Trophoblast cell (in vitro differentiated cells and primary cell): ENCODE results near the gene BRD3.
A peak's percentile ranks its signal among the peaks of the same experiment; 100 is the strongest.

Experiments
- DNase-seq, 2 donors: peaks; one replicate each; pipeline ENCODE4 v3.0.0-alpha.2; 2016
- H2AFZ ChIP-seq: 2 replicates; pipeline ENCODE4 v1.6.1; 2013; ENCODE audit warnings: low read length, moderate library complexity, mild to moderate bottlenecking; ENCODE audit not compliant: insufficient read depth, poor library complexity
- H2AK5ac ChIP-seq: 2 replicates; pipeline ENCODE4 v1.6.1; 2013; ENCODE audit warnings: mild to moderate bottlenecking, low read length
- H2BK120ac ChIP-seq: 2 replicates; pipeline ENCODE4 v1.6.1; 2013; ENCODE audit warnings: low read length, mild to moderate bottlenecking, moderate library complexity; ENCODE audit not compliant: insufficient read depth, poor library complexity
- H2BK12ac ChIP-seq: 2 replicates; pipeline ENCODE4 v1.6.1; 2013; ENCODE audit warnings: mild to moderate bottlenecking, low read length, moderate library complexity
- H2BK5ac ChIP-seq: 2 replicates; pipeline ENCODE4 v1.6.1; 2013; ENCODE audit warnings: low read length, low read depth, moderate library complexity, mild to moderate bottlenecking; ENCODE audit not compliant: poor library complexity
- H3K14ac ChIP-seq: 2 replicates; pipeline ENCODE4 v1.6.1; 2013; ENCODE audit warnings: mild to moderate bottlenecking, low read length
- H3K18ac ChIP-seq: 2 replicates; pipeline ENCODE4 v1.6.1; 2013; ENCODE audit warnings: mild to moderate bottlenecking, low read length
- H3K23ac ChIP-seq: 2 replicates; pipeline ENCODE4 v1.6.1; 2013; ENCODE audit warnings: low read length
- H3K27ac ChIP-seq: 2 replicates; pipeline ENCODE4 v1.5.1; 2013; ENCODE audit warnings: low read depth, mild to moderate bottlenecking, inconsistent platforms, low read length, moderate library complexity
- H3K27me3 ChIP-seq: 2 replicates; pipeline ENCODE4 v1.6.1; 2013; ENCODE audit warnings: inconsistent platforms, mild to moderate bottlenecking, low read length, moderate library complexity; ENCODE audit not compliant: insufficient read depth
- H3K36me3 ChIP-seq, 2 experiments: 1 replicate in 1 of 2; 2 replicates in 1 of 2; pipeline ENCODE4 v1.6.1; 2013; ENCODE audit warnings: low read length in 2 of 2, mild to moderate bottlenecking in 2 of 2, moderate library complexity in 1 of 2; ENCODE audit not compliant: insufficient read depth in 2 of 2, control insufficient read depth in 1 of 2
- H3K4ac ChIP-seq: 2 replicates; pipeline ENCODE4 v1.6.1; 2013; ENCODE audit warnings: low read depth, mild to moderate bottlenecking, low read length, moderate library complexity
- H3K4me1 ChIP-seq, 2 experiments: 1 replicate in 1 of 2; 2 replicates in 1 of 2; pipeline ENCODE4 v1.6.1; 2013; ENCODE audit warnings: low read length in 2 of 2, mild to moderate bottlenecking in 2 of 2, moderate library complexity in 1 of 2; ENCODE audit not compliant: insufficient read depth in 2 of 2, control insufficient read depth in 1 of 2
- H3K4me2 ChIP-seq: 2 replicates; pipeline ENCODE4 v1.6.1; 2013; ENCODE audit warnings: inconsistent platforms, mild to moderate bottlenecking, low read length, moderate library complexity
- H3K4me3 ChIP-seq: 2 replicates; pipeline ENCODE4 v1.5.1; 2013; ENCODE audit warnings: mild to moderate bottlenecking, low read depth, low read length, inconsistent platforms
- H3K79me1 ChIP-seq: one replicate; pipeline ENCODE4 v1.6.1; 2013; ENCODE audit warnings: low read length
- H3K79me2 ChIP-seq: 2 replicates; pipeline ENCODE4 v1.6.1; 2013; ENCODE audit warnings: low read length, mild to moderate bottlenecking; ENCODE audit not compliant: control insufficient read depth, insufficient read depth, poor library complexity
- H3K9ac ChIP-seq: 2 replicates; pipeline ENCODE4 v1.6.1; 2013; ENCODE audit warnings: mild to moderate bottlenecking, low read length
- H3K9me3 ChIP-seq: 2 replicates; pipeline ENCODE4 v1.6.1; 2013; ENCODE audit warnings: low read depth, mild to moderate bottlenecking, control low read depth, inconsistent platforms, low read length; ENCODE audit not compliant: insufficient read depth
- H4K12ac ChIP-seq: 2 replicates; pipeline ENCODE4 v1.6.1; 2013; ENCODE audit warnings: low read depth, mild to moderate bottlenecking, low read length, moderate library complexity
- H4K8ac ChIP-seq: 2 replicates; pipeline ENCODE4 v1.6.1; 2013; ENCODE audit warnings: low read depth, mild to moderate bottlenecking, low read length, moderate library complexity
- H4K91ac ChIP-seq: one replicate; pipeline ENCODE4 v1.6.1; 2013; ENCODE audit warnings: low read depth, mild to moderate bottlenecking, low read length, moderate library complexity
- WGBS: extraction: QIAGEN DNeasy Blood & Tissue Kit; methylation state at CpG from one replicate; pipeline ENCODE4 v1.1.7; 2013; ENCODE audit warnings: missing lambda C conversion rate; ENCODE audit not compliant: insufficient read length, insufficient coverage; ENCODE audit errors: extremely low coverage; 5-methylcytosine and 5-hydroxymethylcytosine counted together

Gene BRD3

DNA sequence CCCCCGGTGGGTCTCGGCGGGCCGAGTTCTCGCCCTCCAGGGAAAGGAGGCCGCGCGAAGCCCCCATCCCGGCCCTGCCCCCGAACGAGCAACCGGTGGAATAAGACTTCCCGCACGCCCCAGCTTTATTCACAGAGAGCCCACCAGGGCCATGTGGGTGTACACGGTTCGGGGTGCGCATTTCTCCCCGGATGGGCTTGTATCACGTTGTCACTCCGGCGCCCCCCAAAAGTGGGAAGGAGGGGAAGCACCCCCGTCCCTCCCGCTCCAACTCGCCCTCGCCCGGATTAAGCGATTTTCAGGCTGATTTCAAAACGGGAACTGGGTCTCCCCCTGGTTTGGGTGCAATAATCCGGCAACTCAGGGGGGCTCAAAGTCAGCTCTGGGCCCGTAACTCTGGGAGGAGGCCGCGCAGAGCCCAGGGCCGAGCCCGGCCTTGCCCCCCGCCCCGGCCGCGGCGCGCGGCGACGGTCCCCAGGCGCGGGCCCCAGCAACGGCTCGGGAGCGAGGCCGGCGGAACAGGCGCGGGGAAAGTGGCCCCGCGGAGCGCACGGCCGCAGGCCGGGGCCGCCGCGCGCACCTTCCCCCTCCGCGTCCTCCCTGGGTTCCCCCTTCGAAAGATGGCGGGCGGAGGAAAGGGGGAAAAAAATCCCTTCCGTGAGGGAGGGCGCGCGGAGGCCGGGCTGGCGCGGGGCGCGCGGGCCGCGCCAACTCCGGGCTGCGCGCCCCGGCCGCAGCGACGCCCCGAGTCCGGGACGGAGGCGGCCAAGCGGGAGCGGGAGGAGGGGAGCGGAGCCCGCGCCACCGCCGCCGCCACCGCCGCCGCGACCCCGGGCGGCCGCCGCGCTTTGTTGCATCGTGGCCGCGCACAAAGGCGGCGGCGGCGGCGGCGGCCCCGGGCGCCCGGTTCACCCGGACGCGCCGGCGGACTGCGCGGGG, 644 bp downstream of the BRD3 start:
- Histone ChIP-seq H3K4me3 (peak overlapping the region; percentile 84), H2AK5ac (peak overlapping the region; percentile 97), H4K8ac (peak overlapping the region; percentile 89), H3K27me3 (no peaks in the 10 kb centered on the region), H3K79me2 (peaks cover 30% of the 10 kb centered on the region), H3K27ac (peak overlapping the region; percentile 46), H3K18ac (peak overlapping the region; percentile 90), H2BK120ac (peak overlapping the region; percentile 41), H2AFZ (peak overlapping the region; percentile 75), H3K9me3 (peaks cover 5% of the 10 kb centered on the region), H4K12ac (peak overlapping the region; percentile 92), H2BK12ac (peak overlapping the region; percentile 13), H2BK5ac (peak overlapping the region; percentile 41), H3K4me1 (peaks cover 8 to 12% of the 10 kb centered on the region in 2 experiments), H3K9ac (peak overlapping the region; percentile 96), H3K4ac (peak overlapping the region; percentile 99), H3K14ac (peak overlapping the region; percentile 93), H4K91ac (peak overlapping the region; percentile 91), H3K36me3 (peaks cover 0 to 8% of the 10 kb centered on the region in 2 experiments), H3K79me1 (peaks cover 12% of the 10 kb centered on the region), H3K4me2 (peak overlapping the region; percentile 93), H3K23ac (no peak overlapping the region)
- no CpG with 5 or more reads among the region's 126 CpGs for WGBS
- peak in 1 of 2 donors; percentile 40 for DNase-seq

DNA sequence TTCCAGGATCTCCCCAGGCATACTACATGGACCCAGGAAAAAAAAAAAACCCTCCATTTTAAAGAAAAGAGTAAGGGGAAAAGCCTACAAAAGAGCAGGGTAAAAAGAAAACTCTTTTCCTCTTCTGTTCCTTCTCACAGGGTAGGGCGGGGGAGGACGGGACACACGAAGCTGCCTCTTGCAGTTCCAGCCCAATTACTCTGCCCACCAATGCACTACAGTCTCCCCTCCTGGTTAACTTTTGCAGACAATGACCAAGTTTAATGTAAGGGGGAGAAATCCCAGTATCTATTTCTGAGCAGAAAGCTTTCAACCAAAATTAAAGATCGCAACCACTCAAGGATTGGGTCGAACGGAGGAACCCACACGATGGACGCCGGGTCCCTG, 1.3 kb downstream of the BRD3 start:
- no peak overlapping the region for H3K23ac ChIP-seq
- no CpG with 5 or more reads among the region's 9 CpGs for WGBS

DNA sequence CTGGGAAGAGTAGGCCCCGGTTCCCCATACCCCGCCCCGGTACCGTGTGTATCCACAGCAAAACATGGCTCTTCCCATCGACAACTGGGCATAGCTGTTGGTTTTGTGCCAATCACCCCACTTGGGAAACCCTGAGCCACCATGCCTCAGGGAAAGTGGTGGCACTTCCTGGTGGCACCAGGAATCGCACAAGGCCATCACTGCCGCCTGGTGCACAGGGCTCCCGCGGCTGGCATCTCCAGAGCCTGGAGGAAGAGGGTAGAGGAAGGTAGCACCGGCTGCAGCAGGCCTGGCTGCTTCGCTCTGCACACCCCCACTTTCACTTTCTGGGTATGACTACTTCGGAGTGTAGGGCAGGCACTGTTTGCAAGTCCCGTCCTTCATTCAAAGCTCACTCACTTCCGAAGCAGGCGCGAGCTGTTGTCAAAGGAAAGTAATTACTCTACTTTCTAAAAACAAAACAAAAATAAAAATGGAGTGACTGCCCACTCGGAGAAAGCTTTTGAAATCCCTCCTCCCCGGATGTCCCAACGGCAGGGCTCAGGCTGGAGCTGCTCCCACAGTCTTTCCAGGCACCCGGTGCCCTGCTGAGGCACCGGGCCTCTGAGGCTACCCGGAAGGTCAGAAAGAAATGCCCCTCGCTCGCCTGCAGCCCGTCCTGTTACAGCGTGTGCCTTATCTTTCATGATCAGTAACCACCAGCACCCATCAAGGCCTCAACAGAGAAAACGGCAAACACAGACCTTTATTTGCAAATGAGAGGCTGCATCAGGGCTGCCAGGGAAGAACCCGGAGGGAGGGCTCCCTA, 2.0 kb downstream of the BRD3 start:
- H3K27ac ChIP-seq = no peak overlapping the region
- peak overlapping the region; percentile 37 for H3K18ac ChIP-seq
- H3K4me1 ChIP-seq = peaks cover 8 to 14% of the 10 kb centered on the region in 2 experiments
- H4K91ac ChIP-seq = no peak overlapping the region
- peak overlapping the region; percentile 59 for H3K4me3 ChIP-seq
- H3K79me2 ChIP-seq = peaks cover 30% of the 10 kb centered on the region
- no CpG with 5 or more reads among the region's 28 CpGs for WGBS
- H2BK120ac ChIP-seq = no peak overlapping the region
- H4K12ac ChIP-seq = no peak overlapping the region
- H3K79me1 ChIP-seq = peaks cover 12% of the 10 kb centered on the region
- H3K4ac ChIP-seq = peak overlapping the region; percentile 87
- H3K9me3 ChIP-seq = peaks cover under 1% of the 10 kb centered on the region
- H3K9ac ChIP-seq = no peak overlapping the region
- peak overlapping the region; percentile 3 for H2AFZ ChIP-seq
- H2AK5ac ChIP-seq = no peak overlapping the region
- H3K27me3 ChIP-seq = no peaks in the 10 kb centered on the region
- peaks cover 0 to 8% of the 10 kb centered on the region in 2 experiments for H3K36me3 ChIP-seq
- H3K23ac ChIP-seq = no peak overlapping the region
- no peak overlapping the region for H2BK12ac ChIP-seq
- H3K14ac ChIP-seq = no peak overlapping the region
- peak overlapping the region; percentile 93 for H3K4me2 ChIP-seq
- no peak overlapping the region for H2BK5ac ChIP-seq
- no peak overlapping the region for H4K8ac ChIP-seq
- DNase-seq = peak in 1 of 2 donors; percentile 50

More for the DNA sequence above, 1.3 kb downstream of the BRD3 start:
- Histone ChIP-seq H3K27ac (no peak overlapping the region), H3K4me2 (peak overlapping the region; percentile 93), H3K27me3 (no peaks in the 10 kb centered on the region), H4K8ac (peak overlapping the region; percentile 89), H2BK5ac (no peak overlapping the region), H3K9me3 (peaks cover 5% of the 10 kb centered on the region), H2BK12ac (no peak overlapping the region), H3K79me1 (peaks cover 12% of the 10 kb centered on the region), H2AK5ac (peak overlapping the region; percentile 97), H4K12ac (peak overlapping the region; percentile 92), H3K4me1 (peaks cover 8 to 14% of the 10 kb centered on the region in 2 experiments), H3K36me3 (peaks cover 0 to 8% of the 10 kb centered on the region in 2 experiments), H3K79me2 (peaks cover 30% of the 10 kb centered on the region), H4K91ac (peak overlapping the region; percentile 91), H3K4ac (peak overlapping the region; percentile 99), H2BK120ac (no peak overlapping the region), H3K14ac (peak overlapping the region; percentile 93), H3K9ac (peak overlapping the region; percentile 96), H2AFZ (no peak overlapping the region), H3K18ac (peak overlapping the region; percentile 90), H3K4me3 (peak overlapping the region; percentile 84)
- peak in 1 of 2 donors; percentile 4 for DNase-seq

DNA sequence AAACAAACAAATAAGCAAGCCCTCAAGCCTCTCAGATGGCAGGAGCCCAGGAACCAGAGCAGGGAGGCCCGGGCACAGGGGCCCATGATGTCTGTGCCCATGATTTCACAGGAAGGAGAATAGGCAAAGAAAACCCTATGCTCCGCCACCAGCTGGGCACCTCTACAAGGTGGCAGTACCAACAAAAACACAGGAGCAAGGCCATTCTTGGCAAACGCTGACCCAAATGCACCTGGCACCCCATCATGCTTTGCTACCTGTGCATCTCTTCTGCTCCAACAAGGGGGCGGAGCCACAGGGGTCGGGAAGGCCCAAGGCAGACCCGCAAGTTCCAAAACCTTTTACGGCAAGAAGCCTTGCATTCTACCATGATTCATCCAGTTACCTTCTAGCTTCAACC, 3.1 kb downstream of the BRD3 start:
- Histone ChIP-seq H2AFZ (no peak overlapping the region), H3K4me2 (no peak overlapping the region), H3K9me3 (peaks cover 2% of the 10 kb centered on the region), H3K4me3 (no peak overlapping the region), H3K27ac (no peak overlapping the region), H3K9ac (no peak overlapping the region), H3K4ac (peak overlapping the region; percentile 43), H4K8ac (no peak overlapping the region), H3K36me3 (peaks cover 0 to 8% of the 10 kb centered on the region in 2 experiments), H4K91ac (no peak overlapping the region), H3K27me3 (no peaks in the 10 kb centered on the region), H3K4me1 (peaks cover 10 to 14% of the 10 kb centered on the region in 2 experiments), H2AK5ac (no peak overlapping the region), H2BK120ac (no peak overlapping the region), H3K14ac (no peak overlapping the region), H3K18ac (no peak overlapping the region), H4K12ac (no peak overlapping the region), H2BK5ac (no peak overlapping the region), H3K23ac (no peak overlapping the region), H3K79me1 (peaks cover 12% of the 10 kb centered on the region), H3K79me2 (peaks cover 31% of the 10 kb centered on the region), H2BK12ac (no peak overlapping the region)
- peak in 1 of 2 donors; percentile 12 for DNase-seq
- WGBS = no CpG with 5 or more reads among the region's 7 CpGs
